AG09319 (cell line): Measurements from ENCODE around the gene ZNF648.
"Not testable (repeated sequence)": the region's sequence is repeated elsewhere in the genome, so short reads cannot be mapped to it uniquely, and the experiment has no call there.

ENCODE experiments used
- DNase-seq: peaks from one replicate; pipeline ENCODE4 v3.0.0-alpha.2; 2010; ENCODE audit warnings: low read depth; ENCODE audit errors: extremely low read depth
- CTCF ChIP-seq: IDR thresholded peaks from 2 replicates; pipeline ENCODE4 v1.5.1; 2011; ENCODE audit warnings: low read depth, mild to moderate bottlenecking, inconsistent platforms, low read length, moderate library complexity

The ZNF648 gene

DNA sequence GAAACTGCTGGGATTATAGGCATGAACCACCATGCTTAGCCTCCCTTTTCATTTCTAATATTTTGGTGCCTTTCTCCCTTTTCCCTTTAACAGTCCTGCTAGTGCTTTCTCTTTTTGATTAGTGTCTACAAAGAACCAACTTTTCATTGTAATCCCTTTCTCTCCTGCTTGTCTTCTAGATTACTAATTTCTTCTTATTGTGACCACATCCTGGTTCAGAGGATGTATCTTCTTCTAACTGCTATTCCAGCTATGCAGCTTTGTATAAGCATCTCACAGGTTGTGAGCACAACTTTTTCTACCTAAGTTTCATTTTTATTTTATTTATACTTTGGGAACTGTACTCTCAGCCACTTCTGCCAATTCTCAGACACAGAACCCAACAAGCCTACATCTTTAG is 14.7 kb downstream of the ZNF648 start:
- TF ChIP-seq CTCF, result no peak
- no peak for DNase-seq

DNA sequence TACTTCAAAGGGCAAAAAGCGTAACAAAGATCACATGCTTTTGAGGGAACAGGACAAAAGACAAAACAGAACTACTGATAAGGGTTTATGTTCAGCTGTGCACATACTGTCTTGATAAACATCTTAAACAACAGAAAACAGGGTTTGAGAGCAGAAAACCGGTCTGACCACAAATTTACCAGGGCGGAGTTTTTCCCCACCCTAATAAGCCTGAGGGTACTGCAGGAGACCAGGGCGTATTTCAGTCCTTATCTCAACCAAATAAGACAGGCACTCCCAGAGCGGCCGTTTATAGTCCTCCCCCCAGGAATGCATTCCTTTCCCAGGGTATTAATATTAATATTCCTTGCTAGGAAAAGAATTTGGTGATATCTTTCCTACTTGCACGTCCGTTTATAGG is 16.0 kb downstream of the ZNF648 start:
- not testable (repeated sequence) for DNase-seq

GRCh38 chr1:182041615-182042014 is 19.9 kb downstream of the ZNF648 start:
- TF ChIP-seq CTCF, result no peak
- DNase-seq, result no peak

GRCh38 chr1:182038220-182038619 is 23.3 kb downstream of the ZNF648 start:
- TF ChIP-seq CTCF, result no peak
- no peak for DNase-seq

DNA sequence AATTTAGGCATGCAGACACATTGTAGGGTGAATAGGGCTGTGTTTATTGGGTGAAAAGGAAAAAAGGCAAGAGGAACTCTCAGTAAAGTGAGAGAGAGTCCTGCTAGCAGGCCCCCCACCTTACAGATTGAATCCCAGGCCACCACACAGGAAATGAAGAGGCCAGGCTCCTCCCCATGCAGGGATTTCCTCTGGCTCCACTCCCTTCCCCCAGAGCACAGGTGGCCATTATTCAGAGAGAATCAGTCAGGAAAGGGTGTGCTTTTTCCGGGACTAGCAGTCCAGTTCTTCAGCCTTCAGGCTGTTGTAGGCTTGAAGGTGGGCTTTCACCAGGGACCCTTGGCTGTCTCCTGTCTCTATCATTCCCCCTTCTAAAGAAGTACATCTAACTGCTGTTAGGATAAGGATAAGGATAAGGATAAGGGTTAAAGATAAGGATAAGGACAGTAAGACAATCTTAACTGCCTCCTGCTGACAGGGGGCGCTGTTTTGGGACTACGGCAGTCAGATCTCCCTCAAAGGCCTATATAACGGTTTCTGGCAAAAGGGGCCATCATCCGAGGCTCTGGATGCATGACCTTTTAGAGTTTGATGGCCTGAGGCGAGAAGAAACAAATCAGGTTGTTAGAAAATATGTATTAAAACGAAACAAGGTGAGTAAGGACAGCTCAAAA is 26.3 kb downstream of the ZNF648 start:
- TF ChIP-seq CTCF, result no peak; the same call in 1 of the 2 replicates

DNA sequence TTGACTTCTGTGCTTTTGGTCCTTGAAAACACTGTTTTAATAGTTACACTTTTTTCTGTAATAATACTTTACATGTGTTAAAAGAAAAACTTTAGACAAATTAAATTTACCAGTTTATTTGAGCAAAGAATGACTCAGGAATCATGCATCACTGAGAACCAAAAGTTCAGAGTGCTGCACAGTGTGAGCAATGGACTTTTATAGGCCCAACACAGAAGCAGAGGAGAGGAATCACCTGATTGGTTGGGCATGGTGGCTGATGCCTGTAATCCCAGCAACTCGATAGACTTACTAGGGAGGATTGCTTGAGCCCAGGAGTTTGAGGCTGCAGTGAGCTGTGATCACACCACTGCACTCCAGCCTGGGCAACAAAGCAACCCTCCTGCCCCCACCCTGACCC is 29.3 kb downstream of the ZNF648 start:
- no peak for TF ChIP-seq CTCF
- DNase-seq, result no peak

More for the DNA sequence above, 26.3 kb downstream of the ZNF648 start:
- DNase-seq, result no peak

DNA sequence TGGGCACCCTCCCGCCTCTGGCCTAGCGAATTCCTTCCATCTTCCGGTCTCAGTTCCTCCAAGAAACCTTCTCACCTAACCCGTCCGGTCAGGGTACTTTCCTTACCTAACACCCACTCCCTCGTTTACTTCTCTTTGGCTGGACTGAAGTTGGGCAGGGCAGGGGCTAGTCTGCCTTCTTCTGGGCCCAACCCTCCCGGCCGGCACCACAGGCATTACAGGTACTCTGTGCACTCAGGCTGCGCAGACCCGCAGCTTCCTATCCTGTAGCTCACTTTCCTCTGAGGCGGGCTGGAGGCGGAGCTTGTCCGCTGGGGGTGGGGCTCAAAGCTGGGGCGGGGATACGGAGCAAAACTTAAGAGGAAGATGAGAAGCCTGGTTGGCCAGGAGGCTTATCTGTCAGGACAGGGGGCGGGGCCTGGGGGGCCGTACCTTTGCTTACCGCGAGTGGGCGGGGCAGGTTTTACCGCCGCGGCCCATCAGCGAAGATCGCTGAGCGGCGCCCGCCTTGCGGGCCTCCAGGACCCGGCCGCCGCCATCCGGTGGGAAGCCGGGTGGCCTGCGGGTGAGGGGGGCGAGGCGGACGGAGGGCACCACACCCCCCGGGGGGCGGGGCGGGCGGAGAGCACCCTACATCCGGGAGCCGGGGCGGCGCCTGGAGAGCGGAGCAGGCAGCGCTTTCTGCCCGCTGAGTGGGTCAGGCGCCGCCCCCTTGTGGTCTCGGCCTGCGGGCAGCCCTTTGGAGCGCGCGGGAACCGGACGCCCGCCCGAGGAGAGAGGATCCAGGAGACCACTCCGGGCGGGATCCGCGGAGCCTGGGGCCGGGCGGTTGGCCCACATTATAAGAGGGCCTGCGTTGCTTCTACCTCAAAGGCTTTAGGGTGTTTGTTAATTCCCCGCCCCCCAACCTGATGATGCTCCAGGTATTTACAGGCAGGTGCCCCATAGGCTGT is 31.9 kb downstream of the ZNF648 start:
- peak; percentile 80 for DNase-seq
- peak; percentile 29 for TF ChIP-seq CTCF
